Ishikawa (cell line): ENCODE measurements around the gene KCNJ1.

Experiments
- CEBPB ChIP-seq: IDR thresholded peaks from 2 replicates; pipeline ENCODE4 v1.6.1; 2012
- CREB1 ChIP-seq: IDR thresholded peaks from 2 replicates; pipeline ENCODE4 v1.6.1; 2012; ENCODE audit warnings: low read depth
- EGR1 ChIP-seq: IDR thresholded peaks from 2 replicates; pipeline ENCODE4 v1.6.1; 2012
- EP300 ChIP-seq: IDR thresholded peaks from 2 replicates; pipeline ENCODE4 v1.6.1; 2012; ENCODE audit warnings: borderline replicate concordance
- FOXM1 ChIP-seq: IDR thresholded peaks from 2 replicates; pipeline ENCODE4 v1.6.1; 2012; ENCODE audit warnings: low read depth, borderline replicate concordance
- NFIC ChIP-seq: IDR thresholded peaks from 2 replicates; pipeline ENCODE4 v1.6.1; 2012
- RAD21 ChIP-seq: IDR thresholded peaks from 2 replicates; pipeline ENCODE4 v1.6.1; 2012; ENCODE audit warnings: low read depth
- TAF1 ChIP-seq: IDR thresholded peaks from 2 replicates; pipeline ENCODE4 v1.6.1; 2012; ENCODE audit warnings: low read depth, mild to moderate bottlenecking
- TCF12 ChIP-seq: IDR thresholded peaks from 2 replicates; pipeline ENCODE4 v1.6.1; 2012; ENCODE audit warnings: low read depth
- TEAD4 ChIP-seq: IDR thresholded peaks from 2 replicates; pipeline ENCODE4 v1.6.1; 2012
- YY1 ChIP-seq: IDR thresholded peaks from 2 replicates; pipeline ENCODE4 v1.6.1; 2012; ENCODE audit warnings: low read depth
- ZBTB7A ChIP-seq: IDR thresholded peaks from 2 replicates; pipeline ENCODE4 v1.6.1; 2012; ENCODE audit warnings: low read depth
- TF ChIP-seq, protein P1 (sequence below): IDR thresholded peaks from 2 replicates; pipeline ENCODE4 v1.6.1; 2012; ENCODE audit warnings: low read depth, mild to moderate bottlenecking
- TF ChIP-seq, protein P2 (sequence below): IDR thresholded peaks from 2 replicates; pipeline ENCODE4 v1.6.1; 2012
- TF ChIP-seq, protein P3 (sequence below): IDR thresholded peaks from 2 replicates; pipeline ENCODE4 v1.6.1; 2012

Gene KCNJ1

DNA sequence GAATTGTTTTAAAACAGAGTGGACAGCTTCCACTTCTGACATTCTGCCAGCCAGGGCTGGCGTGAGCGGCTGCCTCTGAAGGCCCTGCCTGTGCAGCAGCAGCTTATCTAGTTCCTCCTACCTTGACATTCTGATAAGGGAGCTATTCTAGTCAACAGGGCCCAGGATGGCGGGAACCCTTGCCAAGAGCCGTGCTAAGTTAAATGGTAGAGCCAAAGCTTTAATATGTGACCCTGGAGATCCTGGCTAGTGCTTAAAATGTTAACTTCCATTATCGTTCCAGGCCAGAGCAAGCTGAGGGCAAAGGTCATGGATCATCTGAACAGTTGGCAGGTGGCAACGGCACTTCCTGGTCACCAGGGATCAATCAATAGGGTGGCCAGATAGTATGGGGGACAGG, 27.6 kb upstream of the KCNJ1 start:
- TF ChIP-seq, protein P1, sequence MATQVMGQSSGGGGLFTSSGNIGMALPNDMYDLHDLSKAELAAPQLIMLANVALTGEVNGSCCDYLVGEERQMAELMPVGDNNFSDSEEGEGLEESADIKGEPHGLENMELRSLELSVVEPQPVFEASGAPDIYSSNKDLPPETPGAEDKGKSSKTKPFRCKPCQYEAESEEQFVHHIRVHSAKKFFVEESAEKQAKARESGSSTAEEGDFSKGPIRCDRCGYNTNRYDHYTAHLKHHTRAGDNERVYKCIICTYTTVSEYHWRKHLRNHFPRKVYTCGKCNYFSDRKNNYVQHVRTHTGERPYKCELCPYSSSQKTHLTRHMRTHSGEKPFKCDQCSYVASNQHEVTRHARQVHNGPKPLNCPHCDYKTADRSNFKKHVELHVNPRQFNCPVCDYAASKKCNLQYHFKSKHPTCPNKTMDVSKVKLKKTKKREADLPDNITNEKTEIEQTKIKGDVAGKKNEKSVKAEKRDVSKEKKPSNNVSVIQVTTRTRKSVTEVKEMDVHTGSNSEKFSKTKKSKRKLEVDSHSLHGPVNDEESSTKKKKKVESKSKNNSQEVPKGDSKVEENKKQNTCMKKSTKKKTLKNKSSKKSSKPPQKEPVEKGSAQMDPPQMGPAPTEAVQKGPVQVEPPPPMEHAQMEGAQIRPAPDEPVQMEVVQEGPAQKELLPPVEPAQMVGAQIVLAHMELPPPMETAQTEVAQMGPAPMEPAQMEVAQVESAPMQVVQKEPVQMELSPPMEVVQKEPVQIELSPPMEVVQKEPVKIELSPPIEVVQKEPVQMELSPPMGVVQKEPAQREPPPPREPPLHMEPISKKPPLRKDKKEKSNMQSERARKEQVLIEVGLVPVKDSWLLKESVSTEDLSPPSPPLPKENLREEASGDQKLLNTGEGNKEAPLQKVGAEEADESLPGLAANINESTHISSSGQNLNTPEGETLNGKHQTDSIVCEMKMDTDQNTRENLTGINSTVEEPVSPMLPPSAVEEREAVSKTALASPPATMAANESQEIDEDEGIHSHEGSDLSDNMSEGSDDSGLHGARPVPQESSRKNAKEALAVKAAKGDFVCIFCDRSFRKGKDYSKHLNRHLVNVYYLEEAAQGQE: no peak
- TF ChIP-seq FOXM1 (no peak), TCF12 (no peak), TEAD4 (no peak), NFIC (no peak), CREB1 (no peak), RAD21 (no peak), ZBTB7A (no peak), EP300 (no peak), YY1 (no peak), CEBPB (no peak), TAF1 (no peak), EGR1 (no peak)
- TF ChIP-seq, protein P2, sequence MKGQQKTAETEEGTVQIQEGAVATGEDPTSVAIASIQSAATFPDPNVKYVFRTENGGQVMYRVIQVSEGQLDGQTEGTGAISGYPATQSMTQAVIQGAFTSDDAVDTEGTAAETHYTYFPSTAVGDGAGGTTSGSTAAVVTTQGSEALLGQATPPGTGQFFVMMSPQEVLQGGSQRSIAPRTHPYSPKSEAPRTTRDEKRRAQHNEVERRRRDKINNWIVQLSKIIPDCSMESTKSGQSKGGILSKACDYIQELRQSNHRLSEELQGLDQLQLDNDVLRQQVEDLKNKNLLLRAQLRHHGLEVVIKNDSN: no peak
- TF ChIP-seq, protein P3, sequence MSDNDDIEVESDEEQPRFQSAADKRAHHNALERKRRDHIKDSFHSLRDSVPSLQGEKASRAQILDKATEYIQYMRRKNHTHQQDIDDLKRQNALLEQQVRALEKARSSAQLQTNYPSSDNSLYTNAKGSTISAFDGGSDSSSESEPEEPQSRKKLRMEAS: no peak

DNA sequence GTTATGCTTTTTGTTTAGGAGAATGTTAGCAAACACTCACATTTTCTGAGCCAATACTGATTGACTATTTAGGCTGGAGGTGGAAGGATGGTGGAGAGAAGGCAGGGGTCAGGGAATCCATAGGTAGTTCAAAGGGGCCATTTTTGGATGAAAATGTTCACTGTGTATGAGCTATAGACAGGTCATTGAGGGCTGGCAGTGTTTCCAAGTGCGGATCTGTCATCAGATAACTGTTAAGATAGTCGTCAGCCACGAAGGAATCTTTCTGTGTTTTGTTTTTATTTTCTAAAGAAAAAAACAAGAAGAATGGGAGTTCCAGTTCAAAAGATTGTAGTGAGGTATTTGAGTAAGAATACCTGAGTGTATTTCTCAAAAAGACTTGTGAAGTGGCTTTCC, 27.2 kb upstream of the KCNJ1 start:
- no peak for TF ChIP-seq TEAD4

DNA sequence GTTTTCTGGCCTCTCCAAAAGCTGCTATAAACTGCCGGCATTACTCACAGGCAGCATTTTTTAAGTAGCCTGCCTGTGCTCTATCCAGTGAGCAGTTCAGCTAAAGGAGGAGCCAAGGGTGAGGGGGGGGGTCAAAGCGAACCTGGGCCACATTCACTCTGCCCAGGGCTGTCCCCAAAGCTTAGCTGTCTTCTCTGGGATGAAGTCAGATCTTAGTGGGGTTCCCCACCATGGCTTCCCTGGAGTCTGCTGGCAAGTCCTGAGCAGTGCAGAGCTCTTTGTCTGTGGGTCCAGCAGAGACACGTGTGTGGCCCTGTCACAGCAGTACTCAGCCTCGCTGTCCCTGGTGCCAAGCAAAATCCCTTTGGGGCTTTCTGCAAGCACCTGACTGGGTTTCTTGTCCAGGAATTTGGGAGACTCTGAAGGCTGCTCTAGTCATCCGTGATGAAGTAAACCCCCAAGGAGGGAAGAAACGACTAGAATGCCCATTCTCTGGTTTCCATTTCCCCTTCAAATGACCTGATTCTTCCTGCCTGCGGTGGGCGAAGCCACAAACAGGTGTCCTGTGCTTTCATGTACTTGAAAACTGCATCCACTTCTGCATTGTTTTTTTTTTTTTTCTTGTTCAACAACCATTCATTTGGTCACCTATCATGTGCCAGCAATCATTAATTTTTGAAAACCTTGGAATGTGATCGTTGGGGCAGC, 26.6 kb upstream of the KCNJ1 start:
- TF ChIP-seq FOXM1: no peak
- TF ChIP-seq, protein P3: peak; percentile 20; the same call in 1 of the 2 replicates

DNA sequence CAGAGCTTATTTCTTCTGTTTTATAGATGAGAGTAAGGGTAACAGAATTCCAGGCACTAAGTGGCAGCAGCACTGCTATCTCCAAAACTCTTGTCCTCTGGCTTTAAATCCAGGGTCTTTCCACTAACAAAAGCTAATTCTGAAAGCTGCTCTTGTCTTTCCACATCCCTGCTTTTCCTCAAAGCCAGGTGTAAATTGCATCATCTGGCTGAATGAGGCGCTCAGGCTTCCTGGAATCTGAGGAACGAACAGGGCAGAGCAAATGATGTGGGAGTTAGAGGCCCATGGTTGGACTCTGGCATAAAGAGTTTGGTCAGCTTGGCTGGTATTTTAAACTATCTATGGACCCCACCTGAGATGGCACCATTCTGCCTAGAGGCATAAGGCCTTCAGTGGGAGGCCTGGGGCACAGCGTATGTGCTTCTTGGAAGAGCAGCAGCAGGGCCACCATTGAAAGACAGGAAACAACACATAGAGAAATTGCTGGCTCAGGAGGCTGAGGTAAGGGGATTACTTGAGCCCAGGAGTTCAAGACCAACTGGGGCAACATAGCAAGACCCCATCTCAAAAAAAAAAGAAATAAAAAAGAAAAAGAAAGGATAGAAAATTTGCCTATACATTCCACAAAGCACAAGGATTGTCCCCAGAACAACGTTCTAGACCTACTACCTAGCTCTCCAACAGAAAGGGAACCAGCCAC, 25.9 kb upstream of the KCNJ1 start:
- 0 out of 2 replicates have a peak, but pooled peaks have one; percentile 33 for TF ChIP-seq TCF12
- TF ChIP-seq FOXM1: no peak
- TF ChIP-seq TEAD4: peak; percentile 65
- TF ChIP-seq EP300: no peak; the same call in 1 of the 2 replicates
- TF ChIP-seq, protein P2: no peak
- TF ChIP-seq YY1: peak; percentile 35; the same call in 1 of the 2 replicates
- TF ChIP-seq CEBPB: peak; percentile 85
- no peak for TF ChIP-seq ZBTB7A
- TF ChIP-seq RAD21: no peak

DNA sequence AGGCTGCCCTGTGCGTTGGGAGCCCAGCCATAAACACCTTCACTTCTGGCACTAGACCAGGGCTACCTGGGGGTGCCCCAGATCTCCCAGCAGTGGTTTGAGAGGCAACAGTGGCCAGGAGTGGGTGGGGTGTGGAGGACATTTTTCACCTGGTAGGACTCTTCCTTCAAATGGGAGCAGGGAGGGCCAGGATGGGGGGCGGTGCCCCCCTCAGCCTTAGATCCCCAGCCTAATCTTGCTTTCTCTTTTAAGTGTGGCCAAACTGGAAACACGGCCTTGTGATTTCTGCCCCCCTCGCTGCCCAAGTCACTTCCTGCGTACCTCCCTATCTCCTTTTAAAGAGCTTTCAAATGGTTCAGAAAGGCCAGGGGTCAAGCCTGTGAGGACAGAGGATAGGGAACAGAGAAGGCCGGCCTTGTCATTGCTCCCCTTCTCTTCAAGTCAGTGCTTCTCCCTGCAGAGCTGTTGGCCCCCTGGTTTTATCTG, 24.9 kb upstream of the KCNJ1 start:
- TF ChIP-seq ZBTB7A: no peak; the same call in none of the 2 replicates
- peak; percentile 79 for TF ChIP-seq FOXM1
- TF ChIP-seq YY1: 0 out of 2 replicates have a peak, but pooled peaks have one; percentile 18
- TF ChIP-seq, protein P1: no peak
- TF ChIP-seq TCF12: peak; percentile 83; the same call in 1 of the 2 replicates
- TF ChIP-seq, protein P2: no peak
- TF ChIP-seq NFIC: peak; percentile 86
- no peak; the same call in 1 of the 2 replicates for TF ChIP-seq TAF1
- no peak for TF ChIP-seq CEBPB
- peak; percentile 83 for TF ChIP-seq EP300
- no peak for TF ChIP-seq EGR1
- peak; percentile 44 for TF ChIP-seq TEAD4
- no peak for TF ChIP-seq CREB1
- TF ChIP-seq, protein P3: 0 out of 2 replicates have a peak, but pooled peaks have one; percentile 22
- no peak for TF ChIP-seq RAD21
